ENCODE results near the gene RAPGEF1. TPM values are rescaled to one million over a fixed set of nuclear protein-coding genes. Genes with fewer than 3 reads are reported as not detected.

The RAPGEF1 gene
- total RNA-seq, 6 experiments from 2014 or later, result 22.9 to 53.6 (median 30.2) TPM

DNA sequence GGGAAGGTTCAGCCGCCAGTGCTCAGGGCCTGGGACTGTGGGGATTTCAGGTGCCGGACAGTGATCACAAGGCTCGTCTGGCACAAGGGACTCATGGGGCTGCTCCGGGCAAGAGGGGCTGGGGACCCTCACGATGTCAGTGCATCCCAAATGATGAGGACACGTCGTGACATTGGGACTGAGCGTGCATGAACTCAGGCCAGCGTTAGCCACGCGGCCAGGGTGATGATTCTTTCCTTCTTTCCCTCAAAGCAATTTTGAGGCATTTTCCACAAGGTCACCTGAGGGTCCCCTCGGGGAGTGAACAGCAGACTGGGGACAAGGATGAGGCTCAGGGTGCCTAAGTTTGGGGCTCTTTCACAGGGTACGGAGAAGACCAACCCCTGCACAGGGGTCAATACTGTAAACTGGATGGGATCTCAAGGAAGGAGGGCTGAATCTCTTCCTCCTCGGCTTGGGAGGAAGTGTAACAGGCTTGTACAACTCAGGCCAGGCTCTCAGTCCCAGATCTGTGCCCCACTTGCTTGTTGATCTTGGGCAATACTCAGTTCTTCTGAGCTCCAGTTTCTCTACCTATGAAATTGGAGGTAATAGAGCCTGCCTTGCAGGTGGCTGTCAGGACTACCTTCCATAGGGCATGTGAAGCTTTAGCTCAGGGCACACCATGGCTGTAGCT, 116.1 kb downstream of the RAPGEF1 start:
- TF ChIP-seq, protein P1, sequence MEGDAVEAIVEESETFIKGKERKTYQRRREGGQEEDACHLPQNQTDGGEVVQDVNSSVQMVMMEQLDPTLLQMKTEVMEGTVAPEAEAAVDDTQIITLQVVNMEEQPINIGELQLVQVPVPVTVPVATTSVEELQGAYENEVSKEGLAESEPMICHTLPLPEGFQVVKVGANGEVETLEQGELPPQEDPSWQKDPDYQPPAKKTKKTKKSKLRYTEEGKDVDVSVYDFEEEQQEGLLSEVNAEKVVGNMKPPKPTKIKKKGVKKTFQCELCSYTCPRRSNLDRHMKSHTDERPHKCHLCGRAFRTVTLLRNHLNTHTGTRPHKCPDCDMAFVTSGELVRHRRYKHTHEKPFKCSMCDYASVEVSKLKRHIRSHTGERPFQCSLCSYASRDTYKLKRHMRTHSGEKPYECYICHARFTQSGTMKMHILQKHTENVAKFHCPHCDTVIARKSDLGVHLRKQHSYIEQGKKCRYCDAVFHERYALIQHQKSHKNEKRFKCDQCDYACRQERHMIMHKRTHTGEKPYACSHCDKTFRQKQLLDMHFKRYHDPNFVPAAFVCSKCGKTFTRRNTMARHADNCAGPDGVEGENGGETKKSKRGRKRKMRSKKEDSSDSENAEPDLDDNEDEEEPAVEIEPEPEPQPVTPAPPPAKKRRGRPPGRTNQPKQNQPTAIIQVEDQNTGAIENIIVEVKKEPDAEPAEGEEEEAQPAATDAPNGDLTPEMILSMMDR (IDR thresholded peaks at IDR 0.05), result no peak
- TF ChIP-seq POLR2A (IDR thresholded peaks at IDR 0.05), result no peak
- intact Hi-C loops (cut with DNase I), result no loop called here
- no peak overlapping the region for H3K27ac ChIP-seq
- 70% methylated on average over 2 of the region's 14 CpGs for WGBS (ENCODE audit: insufficient coverage, low coverage, low lambda C conversion rate, missing lambda C conversion rate)
- DNase-seq (no peak), ATAC-seq (no peak)
- no peaks in the 10 kb centered on the region for H3K27me3 ChIP-seq
- no peaks in the 10 kb centered on the region for H3K9me3 ChIP-seq
- no peak overlapping the region for H3K4me3 ChIP-seq
- H3K36me3 ChIP-seq, result peaks cover 0 to 28% (median 7%) of the 10 kb centered on the region in 4 donors
- peaks cover 0 to 27% (median 2%) of the 10 kb centered on the region in 4 donors for H3K4me1 ChIP-seq

DNA sequence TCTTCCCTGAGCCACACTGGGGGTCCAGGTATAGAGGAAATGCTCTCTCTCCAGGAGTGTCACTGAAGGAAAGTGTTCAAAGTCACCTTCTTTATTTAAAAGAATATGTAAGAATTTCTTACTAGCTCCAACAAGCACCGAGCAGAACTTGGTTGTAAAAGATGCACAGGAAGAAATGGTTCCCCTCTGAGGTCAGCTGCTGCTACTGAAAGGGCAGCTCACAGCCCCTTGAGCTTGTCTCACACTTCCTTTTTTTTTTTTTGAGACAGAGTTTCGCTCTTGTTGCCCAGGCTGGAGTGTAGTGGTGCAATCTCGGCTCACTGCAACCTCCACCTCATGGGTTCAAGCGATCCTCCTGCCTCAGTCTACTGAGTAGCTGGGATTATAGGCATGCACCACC, 117.4 kb downstream of the RAPGEF1 start:
- no peak for TF ChIP-seq POLR2A (IDR thresholded peaks at IDR 0.05)
- TF ChIP-seq, protein P1 (IDR thresholded peaks at IDR 0.05), result no peak
- 86% methylated on average over 2 of the region's 4 CpGs for WGBS (ENCODE audit: insufficient coverage, low coverage, low lambda C conversion rate, missing lambda C conversion rate)
- DNase-seq (no peak), ATAC-seq (no peak)
- no peak overlapping the region for H3K4me3 ChIP-seq
- H3K4me1 ChIP-seq, result peaks cover 0 to 29% (median 0%) of the 10 kb centered on the region in 4 donors
- H3K36me3 ChIP-seq, result peaks cover 0 to 28% (median 7%) of the 10 kb centered on the region in 4 donors
- no peaks in the 10 kb centered on the region for H3K27me3 ChIP-seq
- H3K27ac ChIP-seq, result no peak overlapping the region
- H3K9me3 ChIP-seq, result no peaks in the 10 kb centered on the region
- intact Hi-C loops (cut with DNase I), result no loop called here

DNA sequence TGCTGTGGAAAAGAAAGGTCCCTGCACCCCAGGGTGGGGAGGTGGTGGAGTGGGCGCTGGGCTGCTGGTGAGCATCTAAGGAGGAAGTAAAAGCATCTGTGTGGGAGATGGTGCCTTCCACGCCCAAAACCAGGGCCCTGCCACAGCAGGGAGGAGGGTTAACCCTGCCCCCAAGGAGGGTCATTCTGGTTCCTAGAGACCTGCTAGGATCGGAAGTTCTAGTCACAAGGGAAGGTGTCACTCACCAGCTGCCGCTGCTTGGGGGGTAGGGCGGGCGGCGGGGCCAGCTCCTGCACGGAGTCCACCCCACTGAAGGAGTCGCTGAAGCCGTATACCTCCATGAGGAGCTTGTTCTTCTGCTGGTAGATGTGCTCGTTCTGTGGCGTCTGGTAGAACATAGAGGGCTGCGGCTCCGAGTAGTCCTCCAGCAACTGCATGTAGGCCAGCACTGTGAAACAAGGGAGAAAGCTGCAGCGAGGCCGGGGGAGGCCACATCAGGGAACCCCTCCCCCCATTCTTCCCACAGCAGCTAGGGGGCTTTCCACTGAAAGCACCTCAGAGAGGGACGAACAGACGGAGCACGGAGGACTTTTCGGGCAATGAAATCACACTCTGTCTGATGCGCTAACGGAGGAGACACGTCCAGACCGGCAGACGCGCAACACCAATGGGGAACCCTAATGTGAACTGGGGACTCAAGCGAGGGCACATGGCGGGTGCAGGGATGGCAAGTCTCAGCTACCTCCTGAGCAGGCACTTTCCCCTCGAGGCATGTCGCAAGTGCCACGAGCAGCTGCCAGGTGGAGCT, 118.1 kb downstream of the RAPGEF1 start:
- no peak overlapping the region for H3K4me3 ChIP-seq
- DNase-seq (no peak), ATAC-seq (peak in 3 of 4 donors; percentile 3 to 6 (median 3))
- peaks cover 0 to 28% (median 7%) of the 10 kb centered on the region in 4 donors for H3K36me3 ChIP-seq
- 57% methylated on average over 10 of the region's 31 CpGs for WGBS (ENCODE audit: insufficient coverage, low coverage, low lambda C conversion rate, missing lambda C conversion rate)
- intact Hi-C loops (cut with DNase I), result no loop called here
- H3K27ac ChIP-seq, result peak overlapping the region in 1 of 3 donors; percentile 29
- H3K27me3 ChIP-seq, result no peaks in the 10 kb centered on the region
- peaks cover 0 to 33% (median 0%) of the 10 kb centered on the region in 4 donors for H3K4me1 ChIP-seq
- no peaks in the 10 kb centered on the region for H3K9me3 ChIP-seq
- TF ChIP-seq, protein P1 (IDR thresholded peaks at IDR 0.05), result no peak
- no peak for TF ChIP-seq POLR2A (IDR thresholded peaks at IDR 0.05)

DNA sequence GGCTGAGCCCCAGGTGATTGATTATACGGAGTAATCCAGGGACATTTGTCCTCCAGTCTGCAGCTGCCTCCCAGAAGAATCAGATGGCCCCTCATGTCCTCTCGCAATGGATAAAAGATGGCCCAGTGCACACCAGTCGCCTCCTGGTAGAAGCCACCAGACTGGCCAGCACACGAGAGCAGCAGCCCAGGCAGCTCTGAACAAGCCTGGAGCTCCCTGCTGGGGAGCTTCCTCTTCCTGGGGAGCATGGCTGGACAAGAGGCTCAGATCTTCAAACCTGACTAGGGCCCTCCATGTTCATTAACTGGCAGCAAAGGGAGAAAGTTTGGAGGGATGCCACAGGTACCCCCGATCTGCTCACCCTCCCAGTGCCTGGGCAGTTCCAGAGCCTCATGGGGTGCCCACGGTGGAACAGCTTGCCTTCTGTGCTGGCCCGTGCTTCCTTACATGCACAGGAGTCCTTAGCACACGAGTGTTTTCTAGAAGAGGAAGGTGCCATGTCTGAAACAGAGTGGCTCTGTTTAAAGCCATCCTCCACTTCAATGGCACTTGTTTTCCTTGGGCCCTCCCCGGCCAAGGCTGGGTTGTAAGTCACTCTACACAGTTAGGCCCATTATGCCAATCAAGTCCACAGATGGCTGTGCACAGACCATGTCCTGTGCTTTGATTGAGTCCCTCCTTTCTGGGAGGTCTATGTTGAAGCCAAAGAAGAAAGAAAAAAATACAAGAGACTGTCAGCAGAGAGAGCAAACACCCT, 118.9 kb downstream of the RAPGEF1 start:
- WGBS (ENCODE audit: insufficient coverage, low coverage, low lambda C conversion rate, missing lambda C conversion rate), result 85% methylated on average over 6 of the region's 9 CpGs
- Histone ChIP-seq H3K27me3 (no peaks in the 10 kb centered on the region), H3K27ac (peak overlapping the region in 1 of 3 donors; percentile 29), H3K4me1 (peaks cover 0 to 34% (median 0%) of the 10 kb centered on the region in 4 donors), H3K36me3 (peaks cover 0 to 27% (median 6%) of the 10 kb centered on the region in 4 donors), H3K4me3 (no peak overlapping the region), H3K9me3 (no peaks in the 10 kb centered on the region)
- intact Hi-C loops (cut with DNase I), result no loop called here
- ATAC-seq, result no peak
- no peak for DNase-seq
- TF ChIP-seq, protein P1 (IDR thresholded peaks at IDR 0.05), result no peak
- TF ChIP-seq POLR2A (IDR thresholded peaks at IDR 0.05), result no peak
